GM12891 (cell line): Measurements from ENCODE around the gene VPS13C.

Source experiments
- PAX5 ChIP-seq: IDR thresholded peaks from 2 replicates; pipeline ENCODE4 v1.6.1; 2011; ENCODE audit warnings: low read length, moderate library complexity, mild to moderate bottlenecking; ENCODE audit not compliant: insufficient read depth, severe bottlenecking
- POLR2A ChIP-seq: IDR thresholded peaks from 2 replicates; pipeline ENCODE4 v1.6.1; 2011; ENCODE audit warnings: low read depth, low read length, control low read depth
- POLR2AphosphoS5 ChIP-seq: IDR thresholded peaks from 2 replicates; pipeline ENCODE4 v1.6.1; 2011; ENCODE audit warnings: low read depth, low read length, control low read depth
- TAF1 ChIP-seq: IDR thresholded peaks from 2 replicates; pipeline ENCODE4 v1.6.1; 2011; ENCODE audit warnings: low read depth, low read length, control low read depth

- no peak for TF ChIP-seq POLR2AphosphoS5
- TF ChIP-seq POLR2A = no peak
- TF ChIP-seq PAX5 = no peak
- no peak for TF ChIP-seq TAF1
These were observed 44.6 kb upstream of the VPS13C start for GRCh38 chr15:62104846-62105245.
